A549 treated with AZD9567 at 1 μM for 4 hours (cell line): ENCODE measurements around the gene CXCL14. TPM values are rescaled to one million over a fixed set of nuclear protein-coding genes. Genes with fewer than 3 reads are reported as not detected.

Experiments used
- total RNA-seq: library from RNA; stranded (reverse); fragments of 200-300 nt; extraction: Qiagen RNA extraction; gene quantifications from 5 replicates; pipeline ENCODE4 v1.2.3, GENCODE V29; 2022; ENCODE audit not compliant: insufficient read depth

Gene CXCL14
- 0.11 to 0.20 TPM (median 0.15 TPM) in 4 of 5 replicates, not detected in the other for total RNA-seq

DNA sequence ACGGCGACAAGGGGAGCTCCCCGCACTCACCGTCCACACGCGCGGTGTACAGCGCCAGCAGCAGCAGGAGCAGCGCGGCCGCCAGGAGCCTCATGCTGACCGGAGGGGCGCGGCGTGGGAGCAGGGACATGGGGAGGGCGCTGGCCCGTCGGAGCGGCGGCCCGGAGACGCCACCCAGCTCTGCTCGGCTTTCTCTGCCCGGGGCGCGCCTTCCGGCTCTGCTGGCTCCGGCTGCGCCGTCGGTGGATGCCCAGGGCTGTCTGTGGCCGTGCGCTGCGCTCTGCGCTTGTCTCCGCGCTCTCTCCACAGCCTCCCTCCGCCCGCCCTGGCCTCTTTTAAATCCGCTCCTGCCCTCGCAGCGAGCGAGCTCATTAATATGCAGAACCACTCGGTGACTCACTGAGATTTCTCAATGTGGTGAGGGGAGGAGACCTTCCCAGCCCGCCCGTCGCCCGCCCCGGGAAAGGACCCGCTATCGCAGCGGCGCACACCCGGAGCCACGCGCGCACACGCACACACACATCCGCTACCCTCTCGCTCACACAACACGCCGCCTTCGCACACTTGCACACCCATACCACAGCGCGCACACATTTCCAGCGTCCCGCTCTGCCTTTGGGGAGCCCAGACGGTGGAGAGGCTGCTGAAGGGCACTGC lies at the start of gene CXCL14:
Gene CXCL14, minus strand, starts transcription at position 307 of the 657 bp plus-strand sequence. Its CDS starts 213 bp downstream, at position 94.

GRCh38 chr5:135535820-135536801 lies 42.7 kb downstream of the CXCL14 start, which contains the start of gene NEUROG1:
Gene NEUROG1 (minus strand): TSS chr5:135535964. CDS start chr5:135535690, 274 bp downstream.

Other genes starting within 250 kb of the CXCL14 start
- gene MACROH2A1, start 179.8 kb downstream of the CXCL14 start, total RNA-seq: 180 to 197 TPM (median 192 TPM) in 5 replicates
- not detected in 5 replicates for gene DCANP1, start 131.6 kb downstream of the CXCL14 start, total RNA-seq
- not detected in 5 replicates for gene TIFAB, start 126.6 kb downstream of the CXCL14 start, total RNA-seq
- not detected in 5 replicates for gene NEUROG1, start 43.0 kb downstream of the CXCL14 start, total RNA-seq